HFF-Myc (cell line): ENCODE data around the gene AIPL1.

Experiments
- DNase-seq: peaks from one replicate; pipeline ENCODE4 v3.0.0-alpha.2; 2011; ENCODE audit warnings: low read depth; ENCODE audit errors: extremely low read depth
- H3K4me3 ChIP-seq: replicated peaks from 2 replicates; pipeline ENCODE4 v1.5.1; 2011; ENCODE audit warnings: low read depth, mild to moderate bottlenecking, control low read depth, low read length
- CTCF ChIP-seq: IDR thresholded peaks from 2 replicates; pipeline ENCODE4 v1.5.1; 2012; ENCODE audit warnings: mild to moderate bottlenecking, low read depth, low read length, control low read depth; ENCODE audit errors: missing control alignments

The AIPL1 gene

GRCh38 chr17:6377906-6378305 is 57.0 kb downstream of the AIPL1 start:
- H3K4me3 ChIP-seq, result no peak overlapping the region
- no peak for TF ChIP-seq CTCF
- DNase-seq, result no peak

DNA sequence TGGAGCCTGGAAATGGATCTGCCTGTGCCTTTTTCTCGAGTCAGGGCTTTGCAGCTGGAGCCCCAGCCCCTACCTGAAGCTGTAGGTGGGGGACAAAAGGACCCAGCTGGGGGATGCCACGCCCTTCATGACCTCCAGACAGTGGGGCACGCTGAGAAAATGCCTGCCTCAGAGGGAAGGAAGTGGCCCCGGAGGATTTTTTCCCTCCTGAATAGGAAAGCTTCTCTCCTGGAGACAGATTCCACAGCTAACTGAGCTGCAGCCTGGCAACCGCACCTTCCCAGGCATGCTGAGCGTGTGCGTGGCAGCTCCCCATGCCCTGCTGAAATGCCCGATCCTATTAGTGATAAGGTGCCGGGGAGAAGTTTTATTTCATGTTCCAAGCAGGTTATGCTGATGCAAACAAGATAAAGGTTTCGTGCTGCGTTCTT is 58.0 kb downstream of the AIPL1 start:
- H3K4me3 ChIP-seq, result no peak overlapping the region
- no peak for TF ChIP-seq CTCF
- DNase-seq, result no peak

DNA sequence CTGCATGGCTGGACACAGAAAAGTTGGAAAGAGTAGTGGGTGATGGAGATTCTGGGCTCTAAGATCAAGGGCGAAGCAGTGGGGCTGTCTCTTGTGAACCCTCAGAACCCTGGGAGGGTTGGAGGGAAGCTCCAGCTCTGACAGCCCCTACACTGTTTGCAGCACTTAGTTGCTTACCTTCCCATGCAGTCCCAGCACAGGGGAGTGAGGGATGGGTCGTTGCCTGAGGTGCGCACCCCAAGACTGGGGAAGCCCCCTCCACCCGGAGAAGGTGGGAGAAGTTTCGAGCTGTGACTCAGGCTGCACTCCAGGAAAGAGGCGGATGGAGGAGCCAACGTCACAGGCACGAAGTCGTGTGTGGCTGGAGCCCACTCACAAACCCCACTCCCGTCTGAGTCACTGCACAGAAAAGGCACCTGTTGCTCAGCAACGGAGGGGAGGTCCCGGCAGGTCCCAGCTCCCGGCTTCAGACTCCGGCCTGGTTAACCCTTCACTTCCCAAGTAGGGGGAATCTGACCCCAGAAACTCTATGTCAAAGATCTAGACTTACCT is 60.1 kb downstream of the AIPL1 start:
- H3K4me3 ChIP-seq, result no peak overlapping the region
- no peak for TF ChIP-seq CTCF
- no peak for DNase-seq

- DNase-seq, result no peak
- no peak for TF ChIP-seq CTCF
- H3K4me3 ChIP-seq, result no peak overlapping the region
Measured at GRCh38 chr17:6374271-6374691, 60.6 kb downstream of the AIPL1 start.
